Measurements from ENCODE around the gene TSPO2. TPM values are rescaled to one million over a fixed set of nuclear protein-coding genes. Genes with fewer than 3 reads are reported as not detected.

The TSPO2 gene
- total and polyA plus RNA-seq, 2 of the 13 experiments (the other 11 are each of a cell fraction or from before 2014, with no cell fraction given), result 0.55 TPM; not detected in 1

DNA sequence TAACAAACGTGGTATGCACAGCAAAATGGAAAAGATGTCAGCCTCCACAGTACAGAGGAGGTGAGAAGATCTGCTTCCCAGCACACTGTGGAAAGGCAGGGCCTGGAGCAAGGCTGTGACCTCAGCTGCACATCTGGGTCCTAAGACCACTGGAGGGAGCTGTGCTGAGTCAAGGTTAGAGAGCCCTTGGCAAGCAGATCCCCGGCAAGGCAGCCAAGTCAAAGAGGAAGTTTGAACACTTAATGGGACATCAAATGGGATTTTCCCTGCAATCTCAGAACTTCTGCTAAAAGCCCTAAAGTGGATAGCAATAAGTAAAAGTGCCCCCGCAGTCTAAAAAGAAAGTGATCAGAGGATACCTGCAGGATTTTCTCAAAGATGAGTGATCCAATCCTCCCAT is 42.7 kb upstream of the TSPO2 start (continued):
- TF ChIP-seq, protein P1, sequence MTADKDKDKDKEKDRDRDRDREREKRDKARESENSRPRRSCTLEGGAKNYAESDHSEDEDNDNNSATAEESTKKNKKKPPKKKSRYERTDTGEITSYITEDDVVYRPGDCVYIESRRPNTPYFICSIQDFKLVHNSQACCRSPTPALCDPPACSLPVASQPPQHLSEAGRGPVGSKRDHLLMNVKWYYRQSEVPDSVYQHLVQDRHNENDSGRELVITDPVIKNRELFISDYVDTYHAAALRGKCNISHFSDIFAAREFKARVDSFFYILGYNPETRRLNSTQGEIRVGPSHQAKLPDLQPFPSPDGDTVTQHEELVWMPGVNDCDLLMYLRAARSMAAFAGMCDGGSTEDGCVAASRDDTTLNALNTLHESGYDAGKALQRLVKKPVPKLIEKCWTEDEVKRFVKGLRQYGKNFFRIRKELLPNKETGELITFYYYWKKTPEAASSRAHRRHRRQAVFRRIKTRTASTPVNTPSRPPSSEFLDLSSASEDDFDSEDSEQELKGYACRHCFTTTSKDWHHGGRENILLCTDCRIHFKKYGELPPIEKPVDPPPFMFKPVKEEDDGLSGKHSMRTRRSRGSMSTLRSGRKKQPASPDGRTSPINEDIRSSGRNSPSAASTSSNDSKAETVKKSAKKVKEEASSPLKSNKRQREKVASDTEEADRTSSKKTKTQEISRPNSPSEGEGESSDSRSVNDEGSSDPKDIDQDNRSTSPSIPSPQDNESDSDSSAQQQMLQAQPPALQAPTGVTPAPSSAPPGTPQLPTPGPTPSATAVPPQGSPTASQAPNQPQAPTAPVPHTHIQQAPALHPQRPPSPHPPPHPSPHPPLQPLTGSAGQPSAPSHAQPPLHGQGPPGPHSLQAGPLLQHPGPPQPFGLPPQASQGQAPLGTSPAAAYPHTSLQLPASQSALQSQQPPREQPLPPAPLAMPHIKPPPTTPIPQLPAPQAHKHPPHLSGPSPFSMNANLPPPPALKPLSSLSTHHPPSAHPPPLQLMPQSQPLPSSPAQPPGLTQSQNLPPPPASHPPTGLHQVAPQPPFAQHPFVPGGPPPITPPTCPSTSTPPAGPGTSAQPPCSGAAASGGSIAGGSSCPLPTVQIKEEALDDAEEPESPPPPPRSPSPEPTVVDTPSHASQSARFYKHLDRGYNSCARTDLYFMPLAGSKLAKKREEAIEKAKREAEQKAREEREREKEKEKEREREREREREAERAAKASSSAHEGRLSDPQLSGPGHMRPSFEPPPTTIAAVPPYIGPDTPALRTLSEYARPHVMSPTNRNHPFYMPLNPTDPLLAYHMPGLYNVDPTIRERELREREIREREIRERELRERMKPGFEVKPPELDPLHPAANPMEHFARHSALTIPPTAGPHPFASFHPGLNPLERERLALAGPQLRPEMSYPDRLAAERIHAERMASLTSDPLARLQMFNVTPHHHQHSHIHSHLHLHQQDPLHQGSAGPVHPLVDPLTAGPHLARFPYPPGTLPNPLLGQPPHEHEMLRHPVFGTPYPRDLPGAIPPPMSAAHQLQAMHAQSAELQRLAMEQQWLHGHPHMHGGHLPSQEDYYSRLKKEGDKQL (CRISPR knock-in tag; IDR thresholded peaks at IDR 0.05; ENCODE audit: low read depth), result no peak
- no peak for TF ChIP-seq NR1H2 (CRISPR knock-in tag; IDR thresholded peaks at IDR 0.05; ENCODE audit: borderline replicate concordance, low read depth)
- TF ChIP-seq HOXA7 (CRISPR knock-in tag; IDR thresholded peaks at IDR 0.05), result no peak
- TF ChIP-seq, protein P2, sequence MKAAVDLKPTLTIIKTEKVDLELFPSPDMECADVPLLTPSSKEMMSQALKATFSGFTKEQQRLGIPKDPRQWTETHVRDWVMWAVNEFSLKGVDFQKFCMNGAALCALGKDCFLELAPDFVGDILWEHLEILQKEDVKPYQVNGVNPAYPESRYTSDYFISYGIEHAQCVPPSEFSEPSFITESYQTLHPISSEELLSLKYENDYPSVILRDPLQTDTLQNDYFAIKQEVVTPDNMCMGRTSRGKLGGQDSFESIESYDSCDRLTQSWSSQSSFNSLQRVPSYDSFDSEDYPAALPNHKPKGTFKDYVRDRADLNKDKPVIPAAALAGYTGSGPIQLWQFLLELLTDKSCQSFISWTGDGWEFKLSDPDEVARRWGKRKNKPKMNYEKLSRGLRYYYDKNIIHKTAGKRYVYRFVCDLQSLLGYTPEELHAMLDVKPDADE (CRISPR knock-in tag; IDR thresholded peaks at IDR 0.05), result no peak
- TF ChIP-seq BORCS8-MEF2B (CRISPR knock-in tag; IDR thresholded peaks at IDR 0.05), result no peak
- TF ChIP-seq ZNF547 (CRISPR knock-in tag; IDR thresholded peaks at IDR 0.05), result no peak
- no peak for TF ChIP-seq MBNL3 (CRISPR knock-in tag; conservative IDR thresholded peaks at IDR 0.05)
- no peak for TF ChIP-seq MLXIP (CRISPR knock-in tag; IDR thresholded peaks at IDR 0.05; ENCODE audit: borderline replicate concordance)
- no peak for TF ChIP-seq POGZ (CRISPR knock-in tag; IDR thresholded peaks at IDR 0.05)
- no peak for TF ChIP-seq ZEB1 (IDR thresholded peaks at IDR 0.05; ENCODE audit: insufficient replicate concordance, low read depth)
- no peak for TF ChIP-seq CBFB (CRISPR knock-in tag; IDR thresholded peaks at IDR 0.05)
- TF ChIP-seq ZKSCAN5 (CRISPR knock-in tag; IDR thresholded peaks at IDR 0.05), result peak; percentile 94
- TF ChIP-seq, protein P3, sequence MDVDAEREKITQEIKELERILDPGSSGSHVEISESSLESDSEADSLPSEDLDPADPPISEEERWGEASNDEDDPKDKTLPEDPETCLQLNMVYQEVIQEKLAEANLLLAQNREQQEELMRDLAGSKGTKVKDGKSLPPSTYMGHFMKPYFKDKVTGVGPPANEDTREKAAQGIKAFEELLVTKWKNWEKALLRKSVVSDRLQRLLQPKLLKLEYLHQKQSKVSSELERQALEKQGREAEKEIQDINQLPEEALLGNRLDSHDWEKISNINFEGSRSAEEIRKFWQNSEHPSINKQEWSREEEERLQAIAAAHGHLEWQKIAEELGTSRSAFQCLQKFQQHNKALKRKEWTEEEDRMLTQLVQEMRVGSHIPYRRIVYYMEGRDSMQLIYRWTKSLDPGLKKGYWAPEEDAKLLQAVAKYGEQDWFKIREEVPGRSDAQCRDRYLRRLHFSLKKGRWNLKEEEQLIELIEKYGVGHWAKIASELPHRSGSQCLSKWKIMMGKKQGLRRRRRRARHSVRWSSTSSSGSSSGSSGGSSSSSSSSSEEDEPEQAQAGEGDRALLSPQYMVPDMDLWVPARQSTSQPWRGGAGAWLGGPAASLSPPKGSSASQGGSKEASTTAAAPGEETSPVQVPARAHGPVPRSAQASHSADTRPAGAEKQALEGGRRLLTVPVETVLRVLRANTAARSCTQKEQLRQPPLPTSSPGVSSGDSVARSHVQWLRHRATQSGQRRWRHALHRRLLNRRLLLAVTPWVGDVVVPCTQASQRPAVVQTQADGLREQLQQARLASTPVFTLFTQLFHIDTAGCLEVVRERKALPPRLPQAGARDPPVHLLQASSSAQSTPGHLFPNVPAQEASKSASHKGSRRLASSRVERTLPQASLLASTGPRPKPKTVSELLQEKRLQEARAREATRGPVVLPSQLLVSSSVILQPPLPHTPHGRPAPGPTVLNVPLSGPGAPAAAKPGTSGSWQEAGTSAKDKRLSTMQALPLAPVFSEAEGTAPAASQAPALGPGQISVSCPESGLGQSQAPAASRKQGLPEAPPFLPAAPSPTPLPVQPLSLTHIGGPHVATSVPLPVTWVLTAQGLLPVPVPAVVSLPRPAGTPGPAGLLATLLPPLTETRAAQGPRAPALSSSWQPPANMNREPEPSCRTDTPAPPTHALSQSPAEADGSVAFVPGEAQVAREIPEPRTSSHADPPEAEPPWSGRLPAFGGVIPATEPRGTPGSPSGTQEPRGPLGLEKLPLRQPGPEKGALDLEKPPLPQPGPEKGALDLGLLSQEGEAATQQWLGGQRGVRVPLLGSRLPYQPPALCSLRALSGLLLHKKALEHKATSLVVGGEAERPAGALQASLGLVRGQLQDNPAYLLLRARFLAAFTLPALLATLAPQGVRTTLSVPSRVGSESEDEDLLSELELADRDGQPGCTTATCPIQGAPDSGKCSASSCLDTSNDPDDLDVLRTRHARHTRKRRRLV (CRISPR knock-in tag; IDR thresholded peaks at IDR 0.05), result no peak
- TF ChIP-seq NCOA1 (CRISPR knock-in tag; IDR thresholded peaks at IDR 0.05), result no peak
- TF ChIP-seq ZNF343 (CRISPR knock-in tag; IDR thresholded peaks at IDR 0.05), result no peak
- no peak for TF ChIP-seq MIER2 (CRISPR knock-in tag; IDR thresholded peaks at IDR 0.05)

All from HepG2 (cell line).